ENCODE results near the gene CDC34.
"Not testable (repeated sequence)": the region's sequence is repeated elsewhere in the genome, so short reads cannot be mapped to it uniquely, and the experiment has no call there.

Gene CDC34

DNA sequence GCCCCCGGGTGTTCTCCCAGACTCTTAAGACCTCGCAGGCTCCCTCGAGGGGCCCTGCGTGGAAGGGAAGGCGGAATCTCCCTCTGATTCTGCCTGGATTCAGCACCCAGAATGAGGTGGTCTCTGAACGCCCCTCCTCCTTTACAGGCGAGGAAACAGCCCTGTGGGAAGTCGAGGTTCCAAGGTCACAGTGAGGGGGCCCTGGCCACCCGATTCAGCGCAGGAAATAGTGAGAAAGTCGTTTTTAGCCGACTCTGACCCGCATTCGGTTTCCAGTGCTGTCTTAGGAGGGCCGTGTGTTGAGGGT is 41.9 kb downstream of the CDC34 start:
- DNase-seq (ENCODE audit: low spot score) = no peak

DNA sequence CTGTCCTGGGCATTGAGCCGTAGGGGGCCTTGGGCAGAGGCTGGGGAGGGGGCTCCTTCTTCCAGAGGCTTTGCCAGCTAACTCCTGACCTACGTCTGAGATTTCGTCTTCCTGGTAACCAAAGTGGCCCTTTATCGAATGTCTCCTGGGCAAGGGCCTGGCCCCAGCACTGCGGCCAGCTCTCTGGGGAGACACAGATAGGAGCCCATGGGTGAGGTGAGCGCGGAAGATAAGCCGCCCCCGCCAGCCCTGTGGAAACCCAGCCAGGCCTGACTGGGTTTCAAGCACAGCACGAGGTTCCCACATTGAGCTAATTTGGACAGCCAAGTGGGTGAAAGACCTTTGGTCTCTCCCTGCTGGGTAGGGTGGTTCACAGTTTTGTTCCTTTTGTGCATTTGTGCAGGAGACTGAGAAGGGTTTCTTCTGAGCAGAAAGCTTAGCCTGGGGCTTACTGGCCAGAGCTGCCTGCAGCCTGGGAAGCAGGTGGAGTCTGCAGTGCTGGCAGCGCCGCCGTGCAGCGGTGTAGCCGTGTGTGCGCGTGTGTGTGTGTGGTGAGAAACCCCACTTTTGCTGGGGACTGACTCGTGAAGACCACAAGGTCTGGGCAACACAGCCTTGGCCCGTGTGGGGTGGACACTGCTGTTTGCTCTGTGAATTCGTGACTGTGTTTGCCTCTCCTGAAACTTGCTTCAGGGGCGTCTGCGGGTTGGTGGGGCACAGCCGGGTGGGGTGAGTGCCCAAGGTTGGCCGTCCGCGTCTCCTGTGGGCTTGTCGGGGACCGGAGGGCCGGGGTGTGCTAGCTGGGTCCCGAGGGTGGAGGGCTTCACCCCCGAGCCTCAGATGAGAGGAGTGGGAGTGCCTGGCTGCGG is 43.3 kb downstream of the CDC34 start:
- DNase-seq (ENCODE audit: low spot score) = no peak

DNA sequence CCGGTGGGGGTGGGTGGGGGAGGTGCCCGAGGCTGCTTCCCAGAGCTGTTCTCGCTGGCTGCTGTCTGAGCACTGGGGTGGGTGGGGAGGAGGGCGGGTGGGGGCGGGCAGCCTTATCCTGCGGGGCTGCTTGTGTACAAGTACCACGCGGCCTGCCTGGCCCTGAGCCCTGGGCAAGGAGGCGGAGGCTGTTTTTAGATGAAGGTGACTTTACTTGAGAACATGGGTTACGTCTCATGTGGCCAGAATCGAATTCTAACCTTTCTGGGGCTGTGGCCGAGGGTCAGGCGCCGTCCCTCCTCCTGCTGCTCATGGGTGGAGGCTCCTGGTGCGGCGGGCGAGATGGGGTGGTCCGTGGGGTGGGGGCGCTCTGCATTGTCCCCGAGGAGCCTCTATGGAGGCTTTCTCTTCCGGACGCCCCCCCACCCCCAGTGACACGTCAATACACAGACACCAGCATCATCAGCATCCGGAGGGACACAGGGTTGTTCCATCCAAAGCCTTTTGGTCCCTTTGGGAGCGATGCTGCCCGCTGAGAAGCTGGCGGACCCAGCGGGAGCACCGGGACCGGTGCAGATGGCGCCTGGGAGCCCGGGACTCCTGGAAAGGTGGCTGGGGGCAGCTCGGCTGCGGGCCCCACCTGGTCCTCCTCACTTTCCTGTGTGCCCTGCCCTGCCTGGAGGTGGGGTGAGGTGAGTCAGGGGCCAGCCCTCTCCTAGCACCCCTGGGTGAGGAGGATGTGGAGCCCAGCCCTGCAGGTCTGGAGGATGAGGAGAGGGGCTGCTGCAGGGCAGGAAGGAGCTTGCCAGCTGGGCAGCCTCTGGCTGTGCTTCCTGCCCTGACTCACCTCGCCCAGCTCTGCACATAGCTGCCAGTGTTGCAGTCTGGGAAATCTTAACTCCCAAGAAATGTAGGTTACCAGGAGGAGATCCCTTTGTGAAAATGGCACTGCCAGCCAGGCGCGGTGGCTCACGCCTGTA is 44.3 kb downstream of the CDC34 start:
- DNase-seq (ENCODE audit: low spot score) = no peak

DNA sequence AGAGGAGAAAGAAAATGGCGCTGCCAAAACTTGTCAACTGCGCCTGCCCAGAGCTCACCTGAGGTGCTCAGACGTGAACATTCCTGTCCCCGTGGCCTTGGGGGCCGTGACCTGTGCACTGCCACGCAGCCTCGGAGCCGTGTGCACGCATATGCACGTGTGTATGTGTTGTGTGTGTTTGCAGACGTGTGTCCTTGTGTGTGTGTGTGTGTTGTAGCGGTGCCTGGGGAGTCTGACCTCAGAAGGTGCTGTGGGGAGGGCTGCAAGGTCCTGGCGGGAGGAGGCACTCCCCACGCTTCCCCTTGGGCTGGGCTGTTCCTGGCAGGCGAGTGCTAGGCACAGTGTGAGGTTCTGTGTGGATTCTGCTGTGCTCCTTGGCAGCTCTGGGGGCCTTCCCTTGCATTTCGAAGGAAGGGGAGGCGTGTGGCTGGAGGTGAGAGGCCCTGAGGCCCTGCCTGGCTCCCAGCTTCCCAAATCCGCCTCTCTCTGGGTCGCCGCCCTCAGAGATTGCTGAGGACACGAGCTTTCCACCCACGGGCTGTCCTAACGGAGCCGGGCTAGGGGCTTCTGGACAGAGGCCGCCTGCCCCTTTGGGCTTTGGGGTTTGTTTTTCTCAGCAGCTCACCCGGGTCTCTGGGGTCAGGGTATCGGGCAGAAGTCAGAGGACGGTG is 45.3 kb downstream of the CDC34 start:
- DNase-seq (ENCODE audit: low spot score) = no peak

DNA sequence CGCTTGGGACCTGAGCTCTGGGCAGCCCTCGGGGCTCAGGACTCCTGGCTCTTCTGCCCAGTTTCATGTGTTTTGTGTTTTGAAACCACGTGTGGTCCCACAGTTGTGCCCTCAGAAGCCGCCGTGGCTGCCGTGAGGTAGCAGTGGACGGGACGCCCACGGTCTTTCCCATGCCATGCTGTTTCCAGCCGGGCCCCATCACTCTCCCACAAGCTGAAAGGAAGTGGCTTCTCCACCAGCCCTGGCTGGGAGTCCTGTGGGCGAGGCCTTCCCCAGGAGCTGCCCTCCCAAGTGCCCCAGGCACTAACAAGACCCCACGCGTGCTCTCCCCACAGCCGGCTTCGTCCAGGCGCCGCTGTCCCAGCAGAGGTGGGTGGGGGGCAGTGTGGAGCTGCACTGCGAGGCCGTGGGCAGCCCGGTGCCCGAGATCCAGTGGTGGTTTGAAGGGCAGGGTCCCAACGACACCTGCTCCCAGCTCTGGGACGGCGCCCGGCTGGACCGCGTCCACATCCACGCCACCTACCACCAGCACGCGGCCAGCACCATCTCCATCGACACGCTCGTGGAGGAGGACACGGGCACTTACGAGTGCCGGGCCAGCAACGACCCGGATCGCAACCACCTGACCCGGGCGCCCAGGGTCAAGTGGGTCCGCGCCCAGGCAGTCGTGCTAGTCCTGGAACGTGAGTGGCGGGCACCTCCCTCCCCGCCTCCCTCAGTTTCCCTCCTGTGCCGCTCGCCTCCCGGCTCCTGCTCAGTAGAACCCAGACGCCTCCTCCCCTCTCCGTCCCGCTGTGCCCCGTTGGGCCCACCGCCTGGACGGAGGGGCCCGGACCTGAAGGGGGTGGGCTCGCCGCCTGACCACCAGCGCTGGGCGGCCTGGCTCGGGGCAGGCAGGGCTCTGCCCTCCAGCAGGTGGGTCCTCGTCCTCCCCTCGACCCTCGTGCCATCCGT is 46.2 kb downstream of the CDC34 start:
- DNase-seq (ENCODE audit: low spot score) = no peak

DNA sequence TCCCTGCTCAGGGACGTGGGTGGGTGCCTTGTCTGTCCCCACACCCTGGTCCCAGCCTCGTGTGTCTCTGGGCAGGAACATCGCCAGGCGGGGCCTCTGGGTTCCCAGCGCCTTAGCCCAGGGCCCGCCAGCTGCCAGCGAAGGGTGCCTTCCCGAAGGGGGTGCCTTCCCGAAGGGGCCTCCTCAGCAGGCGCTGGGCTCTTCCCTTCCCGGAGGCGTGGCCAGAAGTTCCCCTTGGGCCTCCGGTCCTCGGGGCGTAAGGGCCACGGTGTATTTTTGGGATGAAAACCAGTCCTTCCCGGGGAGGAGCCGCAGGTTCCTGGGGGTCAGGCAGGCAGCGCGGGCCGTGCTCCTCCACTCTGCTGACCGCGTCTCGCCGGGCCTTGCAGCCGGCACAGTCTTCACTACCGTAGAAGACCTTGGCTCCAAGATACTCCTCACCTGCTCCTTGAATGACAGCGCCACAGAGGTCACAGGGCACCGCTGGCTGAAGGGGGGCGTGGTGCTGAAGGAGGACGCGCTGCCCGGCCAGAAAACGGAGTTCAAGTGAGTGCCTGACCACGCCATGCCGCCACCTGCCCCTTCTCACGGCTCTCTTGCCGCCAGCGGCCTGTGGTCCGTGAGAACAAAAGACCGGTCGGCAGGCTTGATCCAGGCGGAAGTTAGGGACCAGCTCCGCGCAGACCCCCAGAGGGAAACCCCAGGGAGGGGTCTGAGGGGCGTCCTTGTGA is 47.7 kb downstream of the CDC34 start:
- DNase-seq (ENCODE audit: low spot score) = no peak

DNA sequence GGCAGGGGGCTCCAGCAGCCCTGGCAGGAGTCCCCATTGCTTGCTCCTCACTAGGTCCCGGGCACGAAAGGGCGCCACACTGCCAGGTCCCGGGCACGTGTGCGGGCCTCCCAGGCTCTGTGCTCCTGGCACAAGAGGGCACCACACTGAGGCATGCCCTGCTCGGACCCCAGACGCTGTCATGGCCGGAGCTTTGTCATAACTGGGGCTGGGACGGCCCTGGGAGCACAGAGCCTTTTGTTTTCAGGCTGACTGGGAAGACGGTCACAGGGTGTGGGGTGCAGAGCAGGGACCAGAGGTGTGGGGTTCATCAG is 48.2 kb downstream of the CDC34 start:
- no peak for DNase-seq (ENCODE audit: low spot score)

DNA sequence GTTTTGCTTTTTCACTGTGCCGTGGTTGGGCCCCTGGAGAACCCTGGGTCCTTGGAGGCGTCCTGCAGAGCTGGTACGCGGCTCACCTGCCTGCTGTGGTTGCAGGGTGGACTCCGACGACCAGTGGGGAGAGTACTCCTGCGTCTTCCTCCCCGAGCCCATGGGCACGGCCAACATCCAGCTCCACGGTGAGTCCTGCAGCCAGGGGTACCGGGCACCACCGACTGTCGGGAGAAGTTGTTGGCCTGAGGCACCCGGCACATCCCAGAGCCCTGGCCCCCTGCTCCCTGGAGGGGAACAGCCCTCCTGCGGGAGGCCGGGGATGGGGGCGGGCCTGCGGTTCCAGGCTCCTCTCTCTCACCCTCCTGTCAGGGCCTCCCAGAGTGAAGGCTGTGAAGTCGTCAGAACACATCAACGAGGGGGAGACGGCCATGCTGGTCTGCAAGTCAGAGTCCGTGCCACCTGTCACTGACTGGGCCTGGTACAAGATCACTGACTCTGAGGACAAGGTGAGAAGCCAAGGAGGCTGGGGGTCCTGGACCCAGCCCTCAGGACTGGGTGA is 48.8 kb downstream of the CDC34 start:
- DNase-seq (ENCODE audit: low spot score) = no peak

DNA sequence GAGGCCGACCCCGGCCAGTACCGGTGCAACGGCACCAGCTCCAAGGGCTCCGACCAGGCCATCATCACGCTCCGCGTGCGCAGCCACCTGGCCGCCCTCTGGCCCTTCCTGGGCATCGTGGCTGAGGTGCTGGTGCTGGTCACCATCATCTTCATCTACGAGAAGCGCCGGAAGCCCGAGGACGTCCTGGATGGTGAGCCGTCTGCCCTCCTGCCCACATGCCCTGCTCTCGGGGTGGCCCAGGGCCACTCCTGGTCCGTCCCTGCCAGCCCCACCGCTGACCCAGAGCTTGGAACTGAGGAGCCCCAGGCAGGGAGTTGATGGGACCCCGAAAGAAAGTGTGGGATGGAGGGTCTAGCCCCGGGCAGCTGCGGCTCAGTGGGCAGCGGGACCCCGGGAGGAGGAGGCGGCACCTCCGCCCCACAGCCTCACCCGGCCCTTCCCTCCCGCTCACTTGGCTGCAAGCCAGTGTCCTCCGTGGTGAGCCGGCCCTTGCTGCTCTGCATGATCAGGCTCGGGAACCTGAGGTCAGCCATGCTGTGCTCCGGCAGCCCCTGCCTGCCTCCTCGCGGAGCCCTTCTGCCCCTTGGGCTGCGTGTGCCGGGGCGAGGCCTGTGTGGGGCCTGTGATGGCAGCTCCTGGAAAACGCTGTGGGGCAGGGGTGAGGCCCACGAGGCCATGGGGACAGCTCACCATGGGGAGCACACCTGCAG is 50.0 kb downstream of the CDC34 start:
- no peak for DNase-seq (ENCODE audit: low spot score)

DNA sequence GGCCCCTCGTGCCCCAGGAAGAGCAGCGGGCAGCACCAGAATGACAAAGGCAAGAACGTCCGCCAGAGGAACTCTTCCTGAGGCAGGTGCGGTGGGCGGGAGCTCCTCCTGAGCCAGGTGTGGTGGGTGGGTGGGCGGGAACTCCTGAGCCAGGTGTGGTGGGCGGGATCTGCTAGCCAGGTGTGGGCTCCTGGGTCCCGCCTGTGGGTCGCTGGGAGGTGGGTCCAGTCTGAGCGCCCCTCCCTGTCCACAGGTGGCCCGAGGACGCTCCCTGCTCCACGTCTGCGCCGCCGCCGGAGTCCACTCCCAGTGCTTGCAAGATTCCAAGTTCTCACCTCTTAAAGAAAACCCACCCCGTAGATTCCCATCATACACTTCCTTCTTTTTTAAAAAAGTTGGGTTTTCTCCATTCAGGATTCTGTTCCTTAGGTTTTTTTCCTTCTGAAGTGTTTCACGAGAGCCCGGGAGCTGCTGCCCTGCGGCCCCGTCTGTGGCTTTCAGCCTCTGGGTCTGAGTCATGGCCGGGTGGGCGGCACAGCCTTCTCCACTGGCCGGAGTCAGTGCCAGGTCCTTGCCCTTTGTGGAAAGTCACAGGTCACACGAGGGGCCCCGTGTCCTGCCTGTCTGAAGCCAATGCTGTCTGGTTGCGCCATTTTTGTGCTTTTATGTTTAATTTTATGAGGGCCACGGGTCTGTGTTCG is 51.1 kb downstream of the CDC34 start:
- no peak for DNase-seq (ENCODE audit: low spot score)

DNA sequence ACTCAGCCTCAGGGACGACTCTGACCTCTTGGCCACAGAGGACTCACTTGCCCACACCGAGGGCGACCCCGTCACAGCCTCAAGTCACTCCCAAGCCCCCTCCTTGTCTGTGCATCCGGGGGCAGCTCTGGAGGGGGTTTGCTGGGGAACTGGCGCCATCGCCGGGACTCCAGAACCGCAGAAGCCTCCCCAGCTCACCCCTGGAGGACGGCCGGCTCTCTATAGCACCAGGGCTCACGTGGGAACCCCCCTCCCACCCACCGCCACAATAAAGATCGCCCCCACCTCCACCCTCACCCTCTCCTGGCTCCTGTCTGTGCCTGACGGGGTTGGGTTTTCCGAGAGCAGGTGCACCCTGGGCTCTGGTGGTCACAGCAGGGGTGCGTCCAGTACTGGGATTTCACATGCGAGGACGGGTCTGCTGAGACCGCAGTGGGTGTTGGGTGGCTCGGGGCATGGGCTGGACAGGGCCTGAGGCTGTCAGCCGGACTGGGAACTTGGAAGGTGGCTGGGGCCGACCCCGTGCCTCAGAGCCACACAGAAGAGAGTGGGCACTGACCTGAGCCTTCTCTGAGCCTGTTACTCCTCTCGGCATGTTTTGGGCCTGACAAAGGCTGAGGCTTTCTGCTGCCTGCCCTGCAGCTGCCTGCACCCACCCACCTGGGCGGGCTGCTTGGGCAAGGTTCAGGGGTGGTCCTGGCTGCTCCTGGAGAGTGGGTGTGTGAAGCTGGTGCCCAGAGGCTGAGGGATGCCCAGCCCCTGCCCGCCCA is 51.8 kb downstream of the CDC34 start:
- DNase-seq (ENCODE audit: low spot score) = no peak

DNA sequence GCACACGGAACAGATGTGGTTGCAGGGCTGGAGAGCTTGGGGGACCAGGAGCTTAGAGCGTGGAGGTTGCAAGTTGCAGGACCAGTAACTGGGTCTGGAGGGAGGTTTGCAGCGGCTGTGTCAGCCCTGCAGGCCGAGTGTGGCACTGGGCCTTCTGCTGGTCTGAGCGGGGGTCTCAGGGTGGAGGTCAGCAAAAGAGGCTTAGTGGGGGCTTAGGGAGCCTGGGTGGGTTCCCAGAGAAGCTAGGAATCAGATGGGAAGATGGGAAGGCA is 52.3 kb downstream of the CDC34 start:
- no peak for DNase-seq (ENCODE audit: low spot score)

DNA sequence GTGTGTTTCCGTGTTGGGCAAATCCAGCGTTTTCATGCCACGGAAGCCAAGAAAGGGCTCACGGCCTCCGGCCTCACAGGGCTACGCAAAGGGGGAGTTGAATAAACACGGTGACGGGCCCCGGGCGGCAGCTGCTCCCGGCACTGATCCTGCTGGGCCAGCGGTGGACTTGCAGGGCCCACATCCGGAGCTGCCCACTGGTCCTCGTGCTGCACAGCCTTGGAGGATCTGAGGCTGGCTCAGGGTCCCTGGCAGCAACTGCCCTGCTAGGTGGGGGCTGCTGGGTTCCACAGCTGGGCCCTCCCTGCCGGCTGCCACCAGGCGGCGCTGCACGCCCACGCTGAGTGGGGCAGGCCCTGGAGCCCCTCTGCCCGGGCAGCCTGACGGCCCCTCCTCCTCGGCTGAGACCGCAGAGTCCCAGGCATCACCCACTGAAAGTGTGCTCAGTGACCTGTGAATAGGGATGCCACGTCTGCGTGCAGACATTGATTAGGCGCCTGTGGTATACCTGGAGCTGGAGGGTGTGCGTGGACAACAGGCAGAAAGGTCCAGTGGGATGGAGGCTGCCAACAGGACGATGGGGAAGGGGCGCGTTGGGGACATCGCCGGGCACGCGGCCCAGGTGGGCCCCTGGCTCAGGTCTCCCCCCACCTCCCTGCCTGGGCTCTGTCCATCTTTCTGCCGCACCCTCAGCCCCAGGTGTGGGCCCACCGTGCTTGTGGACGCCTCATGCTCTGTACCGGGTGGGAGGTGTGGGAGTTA is 52.9 kb downstream of the CDC34 start:
- no peak for DNase-seq (ENCODE audit: low spot score)

DNA sequence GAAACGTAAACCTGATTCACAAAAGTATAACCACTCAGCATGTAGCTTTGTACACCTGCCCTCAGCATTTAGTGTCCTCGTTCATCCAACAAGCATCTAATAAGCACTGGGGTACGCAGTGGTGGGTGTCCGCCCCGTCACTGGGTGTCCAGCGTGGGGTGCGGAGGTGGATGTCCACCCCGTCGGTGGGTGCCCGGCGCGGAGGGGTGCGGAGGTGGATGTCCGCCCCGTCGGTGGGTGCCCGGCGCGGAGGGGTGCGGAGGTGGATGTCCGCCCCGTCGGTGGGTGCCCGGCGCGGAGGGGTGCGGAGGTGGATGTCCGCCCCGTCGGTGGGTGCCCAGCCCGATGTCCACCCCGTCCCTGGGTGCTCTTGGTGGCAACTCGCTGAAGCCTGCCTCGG is 53.6 kb downstream of the CDC34 start:
- DNase-seq (ENCODE audit: low spot score) = not testable (repeated sequence)

DNA sequence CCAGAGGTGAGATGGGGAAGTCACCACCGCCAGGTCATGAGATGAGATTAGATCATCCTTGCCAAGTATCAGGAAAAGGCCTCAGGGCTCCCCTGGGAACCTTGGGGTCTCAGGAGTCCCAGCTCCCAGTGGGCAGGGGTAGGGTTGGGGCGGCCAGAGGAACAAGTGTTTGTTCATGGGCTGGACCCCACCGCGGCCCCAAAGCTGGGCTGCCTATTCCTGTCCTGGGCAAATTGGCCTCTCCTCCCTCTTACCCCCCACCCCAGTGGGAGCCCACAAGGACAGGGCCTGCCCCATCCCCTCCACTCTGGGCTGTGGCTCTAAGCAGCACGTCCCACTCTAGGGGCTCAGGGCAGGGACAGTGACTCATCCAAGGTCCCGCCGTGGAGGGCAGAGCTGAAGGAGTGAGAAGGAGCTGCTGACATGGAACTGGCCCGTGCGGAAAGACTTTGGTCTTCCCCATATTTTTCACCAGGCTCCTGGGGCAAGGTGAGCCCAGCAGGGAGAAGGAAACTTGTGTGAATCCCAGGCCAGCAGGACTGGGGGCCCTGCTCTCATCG is 54.1 kb downstream of the CDC34 start:
- no peak for DNase-seq (ENCODE audit: low spot score)

DNA sequence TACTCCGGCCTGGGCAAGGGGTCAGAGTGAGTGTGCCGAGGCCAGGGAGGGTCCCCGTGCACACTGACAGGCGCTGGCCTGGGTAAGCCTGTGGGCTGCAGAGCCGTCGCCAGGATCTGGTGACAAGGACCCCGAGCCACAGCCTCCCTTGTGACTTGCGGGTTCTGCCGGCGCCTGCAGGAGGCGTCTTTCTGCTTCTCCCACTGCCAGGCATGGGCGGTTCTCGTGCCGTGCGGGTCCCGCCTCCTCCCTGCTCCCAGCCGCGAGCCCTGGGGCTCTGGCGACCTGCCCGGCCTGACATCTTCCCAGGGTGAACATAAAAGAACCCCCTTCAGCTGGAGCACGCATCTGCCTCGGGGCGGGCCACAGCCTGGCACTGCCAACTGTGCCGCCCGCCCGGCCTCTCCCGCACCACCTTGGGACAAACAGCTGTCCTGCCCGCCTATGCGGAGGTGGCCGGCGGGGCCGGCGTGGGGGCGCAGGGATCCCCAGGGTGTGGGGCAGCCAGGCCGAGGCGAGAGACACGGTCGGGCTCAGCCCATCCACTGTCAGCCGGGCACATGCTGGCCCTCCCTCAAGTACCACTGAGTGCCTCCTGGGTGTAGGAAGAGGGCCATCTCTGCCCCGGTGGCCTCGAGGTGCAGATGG is 56.7 kb downstream of the CDC34 start:
- peak; percentile 94 for DNase-seq (ENCODE audit: low spot score)

Measured in globus pallidus (tissue), 1 donor.